GM19238 (cell line): ENCODE results near the gene GRPEL1.
A peak's percentile ranks its signal among the peaks of the same experiment; 100 is the strongest.
"Not testable (repeated sequence)": the region's sequence is repeated elsewhere in the genome, so short reads cannot be mapped to it uniquely, and the experiment has no call there.

Experiments
- DNase-seq: peaks from one replicate; pipeline ENCODE4 v3.0.0; 2011; ENCODE audit warnings: low spot score; ENCODE audit not compliant: insufficient read length

The GRPEL1 gene

DNA sequence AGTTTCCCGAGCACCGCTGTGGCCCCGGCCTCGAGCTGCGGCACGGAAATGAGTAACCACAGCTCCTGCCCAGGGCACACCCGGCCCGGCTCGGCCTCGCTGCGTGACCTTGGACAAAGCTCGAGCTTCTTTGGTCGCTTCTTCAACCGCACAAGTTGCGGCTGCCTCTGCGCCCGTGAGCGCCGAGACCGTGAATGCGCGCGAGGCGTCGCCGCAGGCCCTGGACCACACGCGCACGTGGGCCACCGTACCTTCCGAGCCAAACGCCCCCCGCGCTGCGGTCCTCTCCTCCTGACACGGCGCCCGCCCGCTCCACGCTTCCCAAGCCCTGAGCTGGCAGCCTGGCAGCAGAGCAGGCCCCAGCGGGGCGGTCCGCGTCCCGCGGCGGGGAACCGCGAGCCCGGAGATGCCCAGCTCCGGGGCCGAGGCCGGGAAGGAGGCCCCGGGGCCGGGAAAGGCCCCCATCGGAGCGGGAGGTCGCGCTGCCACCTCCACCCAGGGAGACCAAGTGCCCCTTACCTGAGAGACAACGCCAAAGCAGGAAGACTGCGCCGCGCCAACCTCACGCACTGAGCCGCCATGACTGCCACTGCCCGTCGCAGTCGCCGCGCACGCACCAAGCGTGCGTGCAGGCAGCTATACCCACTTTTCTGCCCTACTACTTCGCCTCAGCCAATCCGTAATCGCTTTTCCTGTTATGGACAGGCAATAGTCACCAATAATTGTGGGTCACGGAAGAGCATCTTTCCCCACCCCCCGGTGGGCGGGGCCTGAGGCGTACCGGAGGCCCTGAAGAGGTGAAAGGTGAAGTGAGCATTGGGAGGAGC lies at the start of gene GRPEL1:
TSS of gene GRPEL1 (minus strand) at position 613 of the 827 bp plus-strand sequence. CDS start at position 581, 32 bp downstream.
- DNase-seq = peak; percentile 92

DNA sequence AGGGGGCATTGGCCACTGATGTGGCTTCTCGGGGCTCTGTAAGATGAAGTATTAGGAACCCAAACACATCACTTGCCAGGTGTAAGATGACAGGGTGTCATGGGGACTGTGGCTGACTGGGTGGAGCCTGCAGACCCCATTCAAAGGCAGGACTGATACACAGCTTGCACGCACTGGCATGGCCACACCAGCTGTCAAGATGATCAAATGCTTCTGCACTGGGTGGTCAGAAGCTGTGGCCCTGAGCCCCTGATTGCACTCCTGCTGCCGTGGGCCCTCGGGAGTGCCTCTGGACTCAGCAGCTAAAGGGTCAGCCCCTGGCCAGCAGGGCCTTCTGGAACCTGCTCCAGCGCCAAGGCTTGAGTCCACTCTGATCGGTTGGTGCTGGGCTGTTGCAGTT lies 48.8 kb upstream of the GRPEL1 start:
- no peak for DNase-seq

DNA sequence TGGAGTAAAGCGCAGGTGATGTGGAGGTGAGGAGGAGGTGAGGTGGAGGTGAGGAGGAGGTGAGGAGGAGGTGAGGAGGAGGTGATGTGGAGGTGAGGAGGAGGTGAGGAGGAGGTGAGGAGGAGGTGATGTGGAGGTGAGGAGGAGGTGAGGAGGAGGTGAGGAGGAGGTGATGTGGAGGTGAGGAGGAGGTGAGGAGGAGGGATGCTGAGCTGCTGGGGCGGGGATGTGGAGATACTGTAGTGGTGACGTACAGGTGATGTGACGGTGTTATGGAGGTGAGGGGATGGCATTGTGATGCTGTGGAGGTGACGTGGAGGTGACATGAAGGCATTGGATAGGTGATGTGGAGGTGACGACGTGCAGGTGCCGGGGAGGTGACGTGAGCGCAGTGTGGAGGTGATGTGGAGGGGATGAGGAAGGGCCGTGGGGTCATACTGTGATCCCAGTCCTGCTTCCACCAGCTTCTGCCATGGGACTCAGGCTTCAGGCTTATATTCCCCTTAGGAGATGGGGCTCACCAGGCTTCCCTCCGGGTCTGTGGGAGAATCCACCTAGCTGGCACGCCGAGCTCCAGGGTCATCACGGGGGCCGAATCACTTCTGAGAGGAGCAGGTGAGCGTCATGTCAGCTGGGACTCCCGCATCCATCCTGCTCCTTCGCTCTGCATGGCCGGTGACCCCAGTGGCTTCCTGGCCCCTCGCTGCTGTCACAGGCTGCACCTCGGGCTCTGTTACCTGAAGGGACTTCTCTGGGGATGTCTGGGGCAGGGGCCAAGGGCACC lies 47.9 kb upstream of the GRPEL1 start:
- DNase-seq = no peak

DNA sequence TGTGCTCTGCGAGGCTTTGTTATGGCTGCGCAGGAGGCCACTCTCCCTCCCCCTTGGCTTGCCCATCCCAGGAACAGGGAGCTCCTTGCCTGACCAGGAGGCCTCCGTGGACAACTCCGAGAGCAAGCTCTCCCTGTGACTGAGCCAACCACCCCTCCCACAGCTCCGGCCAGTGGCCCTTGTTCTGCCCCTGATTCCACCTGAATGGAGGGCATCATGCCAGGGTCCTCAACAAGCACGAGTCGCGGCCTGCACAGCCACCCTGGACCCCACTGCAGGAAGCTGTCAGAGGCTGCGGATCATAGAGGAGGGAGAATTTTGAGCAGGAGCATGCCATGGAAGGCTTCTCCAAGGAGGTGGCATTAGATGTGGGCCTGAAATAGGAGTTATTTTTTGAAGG lies 44.8 kb upstream of the GRPEL1 start:
- no peak for DNase-seq

DNA sequence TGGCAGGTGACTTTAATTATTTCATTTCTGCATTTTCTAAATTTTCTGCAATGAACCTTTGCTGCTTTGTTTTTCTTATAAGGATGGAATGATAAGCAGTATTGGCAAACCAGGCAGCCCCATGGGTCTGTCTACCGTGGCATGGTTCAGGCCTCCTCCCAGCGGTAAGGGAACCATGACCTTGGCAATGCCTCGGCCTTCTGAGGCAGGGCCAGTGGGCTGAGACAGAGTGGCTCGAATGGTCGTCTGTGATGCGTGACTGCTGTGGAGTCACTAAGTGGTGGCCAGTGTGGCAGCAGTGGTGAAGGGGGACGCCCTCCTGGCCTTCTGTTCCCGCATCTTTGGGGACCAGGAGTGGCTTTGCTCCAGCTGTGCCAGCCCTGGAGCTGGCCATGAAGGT lies 43.6 kb upstream of the GRPEL1 start:
- DNase-seq = no peak

DNA sequence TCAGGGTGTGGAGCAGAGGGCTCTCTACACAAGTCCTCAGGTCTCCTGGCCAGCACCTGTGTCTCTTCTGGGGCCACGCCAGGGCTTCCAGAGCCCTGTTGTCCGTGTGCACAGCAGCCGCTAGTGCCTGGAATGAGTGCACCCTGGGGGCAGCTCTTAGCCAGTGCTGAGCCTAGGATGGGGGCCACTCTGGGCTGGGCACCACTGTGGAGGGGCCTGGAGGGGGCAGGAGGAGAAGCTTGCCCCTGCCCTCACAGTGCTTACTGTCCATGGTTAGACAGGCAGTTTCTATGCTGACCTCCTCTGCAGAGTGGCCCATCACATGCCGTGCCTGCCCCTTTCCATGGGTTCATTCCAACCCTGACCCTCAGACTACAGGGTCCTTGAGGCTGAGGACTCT lies 42.7 kb upstream of the GRPEL1 start:
- no peak for DNase-seq

DNA sequence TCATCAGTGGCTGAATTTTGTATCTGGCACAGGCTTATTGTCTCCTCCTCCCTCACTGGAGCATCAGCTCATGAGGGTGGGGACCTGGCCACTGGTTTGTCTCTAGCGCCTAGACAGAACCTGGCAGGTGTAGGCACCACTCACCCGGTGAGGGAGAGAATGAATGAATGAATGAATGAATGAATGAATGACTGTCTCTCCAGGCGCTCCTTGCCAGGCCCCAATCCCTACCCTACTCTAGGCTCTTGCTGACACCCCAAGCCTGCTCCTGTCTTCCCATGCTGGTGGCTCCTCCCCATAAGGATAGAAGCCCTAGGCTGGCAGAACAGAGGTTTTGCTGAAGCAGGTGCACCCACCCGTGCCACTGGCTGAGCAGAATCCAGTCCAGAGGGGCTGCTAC lies 41.3 kb upstream of the GRPEL1 start:
- DNase-seq = no peak

DNA sequence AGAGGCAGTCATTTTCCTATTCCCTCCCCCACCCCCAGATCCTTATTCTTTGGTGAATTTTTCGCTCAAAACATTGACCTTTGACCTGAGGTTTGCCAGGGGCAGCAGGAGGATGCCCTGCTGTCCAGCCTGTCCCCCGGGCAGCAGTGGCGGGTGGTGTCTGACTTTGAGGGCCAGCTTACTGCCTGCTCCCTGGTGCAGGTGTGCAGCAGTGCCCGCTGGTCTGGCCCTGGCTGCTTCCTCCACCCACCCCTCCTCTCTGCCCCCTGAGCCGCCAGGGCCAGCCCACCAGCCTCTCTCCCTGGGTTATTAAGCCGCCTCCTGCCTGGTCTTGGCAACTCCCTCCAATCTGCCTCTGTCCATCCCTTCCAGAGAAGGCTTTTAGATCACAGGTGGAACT lies 40.8 kb upstream of the GRPEL1 start:
- DNase-seq = no peak

DNA sequence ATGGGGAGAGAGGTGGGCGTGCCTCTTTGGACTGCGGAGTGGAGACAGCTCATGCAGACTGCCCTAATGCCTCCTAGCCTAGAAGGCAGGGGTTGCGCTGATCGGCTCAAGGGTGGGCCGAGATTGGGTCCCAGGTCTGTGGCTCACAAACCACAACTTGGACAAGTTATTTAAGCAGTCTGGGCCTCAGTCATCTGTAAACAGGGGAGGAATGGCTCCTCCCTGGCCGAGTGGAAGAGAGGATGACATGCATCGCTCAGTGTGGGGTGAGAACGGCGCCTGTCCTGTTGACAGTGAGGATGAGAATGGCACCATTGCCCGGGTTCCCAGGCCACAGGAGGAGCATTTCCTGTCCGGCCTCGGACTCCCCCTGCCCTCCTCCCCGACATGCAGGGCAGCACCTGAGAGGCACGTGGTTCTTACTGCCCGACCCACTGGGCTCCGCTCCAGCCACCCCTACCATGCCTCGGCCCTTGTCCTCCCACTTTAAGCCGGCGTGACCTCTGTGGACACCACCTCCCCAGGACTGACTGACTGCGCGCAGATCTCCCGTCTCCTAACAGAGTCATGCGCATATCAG lies 40.3 kb upstream of the GRPEL1 start:
- no peak for DNase-seq

DNA sequence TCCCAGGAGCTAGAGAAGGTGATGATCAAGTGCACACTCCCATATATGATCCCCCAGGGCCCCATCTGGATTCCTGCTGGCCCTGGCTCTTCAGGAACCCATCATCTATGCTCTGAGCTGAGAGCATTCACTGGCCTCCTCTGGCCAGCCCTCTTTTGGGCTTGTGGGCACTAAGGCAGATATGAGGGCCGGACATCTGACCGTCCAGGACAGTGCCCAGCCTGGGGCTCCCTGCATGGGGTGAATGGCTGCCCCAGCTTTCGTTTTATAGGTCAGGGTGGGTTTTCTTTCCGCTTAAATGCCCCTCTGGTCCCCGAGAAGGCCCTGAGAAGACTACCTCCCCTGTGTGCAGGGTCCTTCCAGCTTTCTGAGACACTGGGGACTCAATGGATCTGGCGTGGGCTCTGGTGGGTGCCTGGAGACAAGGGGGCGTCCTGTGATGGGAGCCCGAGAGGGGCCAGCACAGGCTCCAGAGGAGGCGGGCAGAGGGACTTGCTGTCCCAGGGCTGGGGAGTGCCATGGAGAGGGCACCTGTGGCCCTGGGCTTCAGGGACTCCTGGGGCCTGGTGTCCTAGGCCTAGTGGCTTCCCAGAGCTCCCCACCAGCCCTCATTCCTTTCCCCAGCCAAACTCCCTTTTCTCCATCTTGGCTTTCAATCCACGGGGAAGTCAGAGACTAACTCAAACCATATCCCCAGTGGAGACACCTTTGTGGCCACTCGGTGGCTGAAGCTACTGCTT lies 39.5 kb upstream of the GRPEL1 start:
- no peak for DNase-seq

DNA sequence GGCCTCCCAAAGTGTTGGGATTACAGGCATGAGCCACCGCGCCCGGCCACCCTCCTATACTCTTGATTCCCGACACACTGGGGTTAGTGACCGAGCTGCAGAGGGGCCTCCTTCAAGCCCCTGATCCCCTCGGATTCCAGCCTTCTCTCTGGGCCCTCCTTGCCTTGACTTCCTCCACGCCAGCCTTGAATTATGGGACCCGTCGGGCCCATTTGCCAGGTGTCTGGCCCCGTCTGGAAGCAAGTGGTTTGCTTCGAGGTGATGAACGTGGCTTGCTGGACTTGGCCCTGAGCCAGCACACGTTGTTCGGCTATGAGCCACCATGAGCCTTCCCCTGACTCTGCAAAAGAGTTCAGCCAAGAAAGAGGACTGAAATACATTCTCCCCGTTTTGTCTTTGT lies 37.4 kb upstream of the GRPEL1 start:
- no peak for DNase-seq

DNA sequence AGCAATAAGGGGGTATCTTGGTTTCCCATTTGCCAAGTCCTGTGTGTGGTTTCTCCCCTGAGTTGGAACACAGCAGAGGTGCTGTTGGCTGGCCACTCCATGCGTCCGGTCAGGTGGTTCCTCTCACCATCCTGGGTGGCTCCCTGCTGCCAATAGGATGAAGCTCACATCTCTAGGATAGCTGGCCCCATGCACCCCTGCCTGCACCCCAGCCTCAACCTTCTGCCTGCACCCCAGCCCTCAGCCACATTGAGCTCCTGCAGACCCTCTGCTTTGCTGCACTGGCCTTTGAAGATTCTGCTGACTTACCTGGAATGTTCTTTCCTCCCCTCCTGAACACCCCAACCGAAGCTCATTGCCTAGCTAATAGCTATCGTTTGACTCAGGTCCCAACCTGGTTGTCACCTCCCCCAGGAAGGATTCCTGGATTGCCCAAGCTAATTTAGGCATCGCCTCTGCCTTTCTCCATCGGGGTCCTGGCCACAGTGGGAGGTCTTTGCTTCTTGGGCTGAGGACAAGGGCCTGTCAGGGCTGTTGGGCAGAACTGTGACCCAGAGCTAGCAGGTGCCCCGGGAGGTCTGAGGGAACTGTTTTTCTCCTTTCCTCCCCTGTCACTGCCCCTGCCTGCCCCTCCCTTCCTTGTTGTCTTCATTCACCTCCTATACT lies 36.6 kb upstream of the GRPEL1 start:
- DNase-seq = no peak

DNA sequence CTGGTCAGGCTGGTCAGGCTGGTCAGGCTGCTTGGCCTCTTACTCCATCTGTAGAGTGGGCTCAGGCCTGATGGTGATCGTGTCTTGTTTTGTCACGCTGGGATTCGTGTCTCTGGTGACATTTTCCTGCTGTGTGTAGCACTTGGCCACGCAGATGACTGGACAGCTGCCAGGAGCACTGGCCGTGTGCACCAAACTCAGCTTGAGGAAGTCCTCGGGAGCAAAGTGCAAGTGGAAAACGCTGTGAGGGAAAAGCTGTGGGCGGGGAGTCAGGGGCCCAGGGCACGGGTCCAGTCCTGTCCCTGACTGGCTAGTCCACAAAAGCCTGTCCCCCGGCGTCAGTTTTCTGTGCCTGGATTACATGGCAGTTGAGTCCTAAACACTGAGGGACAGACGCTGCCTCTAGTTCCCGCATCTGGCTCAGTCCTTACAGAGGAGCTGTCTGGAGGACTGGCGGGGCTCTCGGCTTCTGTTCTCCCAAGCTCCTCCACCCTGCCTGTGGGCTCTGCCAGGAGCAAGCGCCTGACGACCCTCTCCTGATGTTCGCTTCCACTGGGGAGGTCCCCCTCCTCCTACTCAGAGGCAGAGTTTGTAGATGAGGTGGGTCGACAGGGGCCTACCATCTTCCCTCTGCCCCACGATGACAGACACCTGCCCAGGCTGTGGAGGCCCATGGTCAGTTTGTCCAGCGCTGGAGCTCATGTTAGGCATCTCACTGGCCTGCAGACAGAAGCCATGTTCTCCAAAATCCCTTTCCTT lies 35.9 kb upstream of the GRPEL1 start:
- DNase-seq = no peak

DNA sequence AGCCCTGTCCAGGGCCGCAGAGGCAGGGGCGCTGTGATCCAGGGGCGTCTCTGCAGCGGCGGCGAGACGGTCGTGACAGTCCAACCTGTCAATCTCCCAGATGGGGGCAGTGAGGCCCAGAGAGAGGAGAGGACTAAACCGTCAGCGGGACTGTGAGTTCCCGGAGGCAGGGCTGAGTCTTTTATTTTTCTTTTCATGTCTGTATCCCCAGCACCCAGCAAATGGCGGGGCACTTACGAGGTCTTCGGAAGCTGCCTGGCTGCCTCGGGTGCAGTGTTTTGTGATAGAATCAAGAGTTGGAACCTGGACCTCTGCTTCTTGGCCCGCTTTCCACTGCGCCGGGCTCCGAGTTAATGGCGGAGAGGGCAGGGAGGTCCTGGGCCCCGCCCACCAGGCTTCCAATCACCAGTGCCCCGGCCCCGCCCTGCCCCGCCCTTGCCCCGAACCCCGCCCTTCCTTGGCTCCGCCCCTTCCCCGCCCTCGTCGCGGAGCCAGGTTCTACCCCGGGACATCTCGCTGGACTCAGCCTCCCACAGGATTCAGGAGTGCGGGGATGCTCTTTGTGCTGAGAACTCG lies 35.3 kb upstream of the GRPEL1 start:
- peak; percentile 89 for DNase-seq

DNA sequence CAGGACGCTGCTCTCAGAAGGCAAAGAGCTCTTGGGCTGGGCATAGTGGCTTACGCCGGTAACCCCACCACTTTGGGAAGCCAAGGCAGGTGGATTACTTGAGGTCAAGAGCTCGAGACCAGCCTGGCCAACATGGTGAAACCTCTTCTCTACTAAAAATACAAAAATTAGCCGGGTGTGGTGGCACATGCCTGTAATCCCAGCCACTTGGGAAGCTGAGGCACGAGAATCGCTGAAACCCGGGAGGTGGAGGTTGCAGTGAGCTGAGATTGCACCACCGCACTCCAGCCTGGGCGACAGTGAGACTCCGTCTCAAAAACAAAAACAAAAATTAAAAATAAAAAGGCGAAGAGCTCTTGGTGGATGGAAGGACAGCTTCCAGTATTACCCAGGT lies 34.6 kb upstream of the GRPEL1 start:
- not testable (repeated sequence) for DNase-seq

DNA sequence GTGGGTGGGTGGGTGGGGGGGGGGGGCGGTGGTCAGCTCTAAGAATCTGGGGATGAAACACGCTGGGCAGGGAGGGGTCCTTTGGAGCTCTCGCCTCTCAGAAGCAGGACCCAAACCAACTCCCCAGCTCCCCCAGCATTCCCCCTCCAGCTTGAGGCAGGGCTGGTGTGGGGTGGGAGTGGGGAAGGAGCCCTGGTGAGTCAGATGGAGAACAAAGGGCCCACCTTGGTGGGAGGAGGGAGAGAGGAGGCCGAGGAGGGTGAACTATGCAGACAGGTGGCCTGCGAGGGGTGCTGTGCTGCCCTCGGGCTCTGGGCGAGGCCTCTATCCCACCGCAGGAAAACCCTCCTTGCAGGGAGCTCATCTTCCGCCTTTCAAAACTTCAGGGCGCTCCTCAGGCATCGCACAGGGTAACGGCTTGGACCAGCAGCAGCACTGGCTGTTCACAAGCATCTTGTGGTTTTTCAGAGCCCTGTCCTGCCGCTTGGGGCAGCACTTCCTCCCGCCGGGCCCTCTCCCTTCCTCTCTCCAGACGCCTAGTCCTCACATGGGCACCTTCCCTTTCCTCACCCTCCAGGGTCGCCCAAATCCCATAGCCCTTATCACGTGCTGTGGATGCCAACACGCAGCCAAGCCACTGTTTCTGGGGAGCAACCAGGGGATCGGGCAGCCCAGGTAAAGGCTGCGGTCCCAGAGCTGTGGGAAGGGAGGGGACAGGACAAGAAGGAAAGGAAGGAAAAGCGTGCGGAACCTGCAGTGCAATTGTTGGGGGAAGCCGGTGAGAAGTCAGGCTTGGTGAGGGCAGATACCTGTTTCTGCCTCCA lies 34.0 kb upstream of the GRPEL1 start:
- DNase-seq = peak; percentile 66

DNA sequence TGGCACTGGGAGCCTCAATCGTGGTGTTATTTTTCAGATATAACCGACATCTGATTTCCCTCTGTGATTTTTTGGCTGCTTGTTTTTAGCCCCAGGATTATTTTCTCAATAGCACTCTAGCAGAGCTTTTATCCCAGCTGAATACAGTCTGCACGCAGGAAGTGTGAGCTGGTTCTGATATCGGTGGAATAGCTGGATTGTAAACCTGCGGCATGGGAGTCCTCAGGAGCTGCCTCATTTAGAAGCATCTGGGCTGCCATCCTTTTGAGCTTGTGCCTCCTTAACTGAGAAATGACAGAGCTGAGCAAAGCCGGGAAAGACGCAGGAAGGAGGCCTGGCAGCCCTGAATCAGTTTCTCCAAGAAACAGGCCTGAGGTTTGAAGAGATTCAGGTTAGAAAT lies 28.4 kb upstream of the GRPEL1 start:
- no peak for DNase-seq

DNA sequence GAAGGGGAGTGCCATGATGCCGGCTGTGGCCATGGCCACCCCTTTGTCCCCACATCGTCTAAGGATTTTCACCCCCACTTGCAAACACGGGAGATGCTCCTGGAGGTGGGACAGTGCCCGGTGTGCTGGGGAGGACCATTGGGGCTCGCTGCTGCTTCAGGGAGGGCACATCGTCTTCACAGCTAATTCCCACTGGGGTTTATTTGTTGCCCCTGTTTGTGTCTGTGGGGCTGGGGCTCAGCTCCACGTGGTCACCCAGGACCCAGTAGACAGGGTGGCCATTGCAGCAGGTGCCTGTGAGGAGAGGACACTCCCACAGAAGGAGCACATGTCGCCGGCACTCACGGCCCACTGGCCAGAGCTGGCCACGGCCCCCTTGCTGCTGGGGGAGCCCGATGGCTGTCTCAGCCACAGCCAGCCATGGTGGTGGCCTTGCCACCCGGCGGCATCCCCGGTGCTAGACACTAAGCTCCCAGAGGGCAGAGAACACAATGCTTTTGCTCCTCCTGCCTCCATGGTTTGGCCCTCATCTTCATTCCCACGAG lies 27.8 kb upstream of the GRPEL1 start:
- no peak for DNase-seq

DNA sequence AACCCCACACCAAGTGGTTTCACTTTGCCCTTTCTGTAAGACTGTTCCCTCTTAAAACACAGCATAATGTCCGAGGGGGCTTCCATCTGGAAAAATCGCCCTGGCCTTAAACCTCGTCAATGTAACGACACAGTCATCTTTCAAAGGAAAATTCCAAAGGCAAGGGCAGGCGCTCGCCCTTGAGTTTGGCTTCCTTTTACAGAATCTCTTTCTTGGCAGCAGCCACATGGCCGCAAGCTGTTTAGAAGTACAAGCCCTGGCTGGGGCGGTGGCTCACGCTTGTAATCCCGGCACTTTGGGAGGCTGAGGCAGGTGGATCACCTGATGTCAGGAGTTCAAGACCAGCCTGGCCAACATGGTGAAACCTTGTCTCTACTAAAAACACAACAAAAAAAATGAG lies 27.1 kb upstream of the GRPEL1 start:
- no peak for DNase-seq
